Panc1 (cell line): ENCODE data around the gene CR2.

Source experiments
- POLR2AphosphoS5 ChIP-seq: IDR thresholded peaks from 2 replicates; pipeline ENCODE4 v1.6.1; 2012; ENCODE audit warnings: mild to moderate bottlenecking, low read depth, low read length, moderate library complexity
- TF ChIP-seq, protein P1 (sequence below): fragments of 450-650 bp; IDR thresholded peaks from 2 replicates; pipeline ENCODE4 v1.5.1; 2017; ENCODE audit warnings: mild to moderate bottlenecking

DNA sequence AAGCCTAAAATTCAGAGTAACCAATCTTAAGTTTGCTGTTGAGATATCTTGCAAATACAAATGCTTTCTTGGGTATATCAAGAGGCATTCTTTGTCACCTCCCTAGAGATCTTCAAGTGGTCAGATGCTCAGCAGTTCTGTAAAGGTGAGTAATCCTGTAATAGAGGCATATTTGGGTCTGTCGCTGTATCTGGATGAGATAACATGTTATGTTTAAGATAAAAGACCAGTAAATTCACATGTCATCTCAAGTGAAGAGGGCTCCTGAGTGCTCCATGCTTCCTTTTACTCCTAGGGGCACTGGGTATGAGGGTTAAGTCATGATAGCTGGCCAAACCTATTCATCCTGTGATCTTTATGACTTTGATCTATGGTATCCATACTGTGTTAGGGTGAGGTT lies 7.5 kb downstream of the CR2 start:
- no peak for TF ChIP-seq POLR2AphosphoS5
- TF ChIP-seq, protein P1, sequence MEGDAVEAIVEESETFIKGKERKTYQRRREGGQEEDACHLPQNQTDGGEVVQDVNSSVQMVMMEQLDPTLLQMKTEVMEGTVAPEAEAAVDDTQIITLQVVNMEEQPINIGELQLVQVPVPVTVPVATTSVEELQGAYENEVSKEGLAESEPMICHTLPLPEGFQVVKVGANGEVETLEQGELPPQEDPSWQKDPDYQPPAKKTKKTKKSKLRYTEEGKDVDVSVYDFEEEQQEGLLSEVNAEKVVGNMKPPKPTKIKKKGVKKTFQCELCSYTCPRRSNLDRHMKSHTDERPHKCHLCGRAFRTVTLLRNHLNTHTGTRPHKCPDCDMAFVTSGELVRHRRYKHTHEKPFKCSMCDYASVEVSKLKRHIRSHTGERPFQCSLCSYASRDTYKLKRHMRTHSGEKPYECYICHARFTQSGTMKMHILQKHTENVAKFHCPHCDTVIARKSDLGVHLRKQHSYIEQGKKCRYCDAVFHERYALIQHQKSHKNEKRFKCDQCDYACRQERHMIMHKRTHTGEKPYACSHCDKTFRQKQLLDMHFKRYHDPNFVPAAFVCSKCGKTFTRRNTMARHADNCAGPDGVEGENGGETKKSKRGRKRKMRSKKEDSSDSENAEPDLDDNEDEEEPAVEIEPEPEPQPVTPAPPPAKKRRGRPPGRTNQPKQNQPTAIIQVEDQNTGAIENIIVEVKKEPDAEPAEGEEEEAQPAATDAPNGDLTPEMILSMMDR: no peak
